Measurements from ENCODE around the gene MRGPRD.

MRGPRD gene

GRCh38 chr11:68935066-68935465 is 45.7 kb downstream of the MRGPRD start:
- Histone ChIP-seq H3K4me1 (ENCODE audit: control insufficient read depth in 5 of 5, insufficient read depth in 5 of 5, low read length in 5 of 5) (peaks cover 0 to 2% (median 0%) of the 10 kb centered on the region in 5 donors), H3K9ac (ENCODE audit: low read length in 5 of 5) (no peak overlapping the region), H3K27ac (ENCODE audit: low read depth, low read length) (no peak overlapping the region), H3K4me3 (ENCODE audit: low read depth in 1 of 5, low read length in 5 of 5) (no peak overlapping the region), H3K36me3 (ENCODE audit: control insufficient read depth in 5 of 5, insufficient read depth in 5 of 5, low read length in 5 of 5) (peaks cover 0 to 95% (median 85%) of the 10 kb centered on the region in 5 donors), H3K9me3 (ENCODE audit: control insufficient read depth in 5 of 5, low read length in 5 of 5) (no peaks in the 10 kb centered on the region), H3K27me3 (ENCODE audit: control insufficient read depth in 5 of 5, insufficient read depth in 4 of 5, low read length in 5 of 5) (no peaks in the 10 kb centered on the region)

- no peak overlapping the region for H3K4me3 ChIP-seq (ENCODE audit: low read depth in 1 of 5, low read length in 5 of 5)
- H3K27me3 ChIP-seq (ENCODE audit: control insufficient read depth in 5 of 5, insufficient read depth in 4 of 5, low read length in 5 of 5), result no peaks in the 10 kb centered on the region
- H3K9ac ChIP-seq (ENCODE audit: low read length in 5 of 5), result no peak overlapping the region
- H3K27ac ChIP-seq (ENCODE audit: low read depth, low read length), result no peak overlapping the region
- no peaks in the 10 kb centered on the region for H3K9me3 ChIP-seq (ENCODE audit: control insufficient read depth in 5 of 5, low read length in 5 of 5)
- H3K36me3 ChIP-seq (ENCODE audit: control insufficient read depth in 5 of 5, insufficient read depth in 5 of 5, low read length in 5 of 5), result peaks cover 0 to 95% (median 85%) of the 10 kb centered on the region in 5 donors
- peaks cover 0 to 2% (median 0%) of the 10 kb centered on the region in 5 donors for H3K4me1 ChIP-seq (ENCODE audit: control insufficient read depth in 5 of 5, insufficient read depth in 5 of 5, low read length in 5 of 5)
These were observed 46.1 kb downstream of the MRGPRD start for GRCh38 chr11:68934666-68935065.

- peaks cover 0 to 2% (median 0%) of the 10 kb centered on the region in 5 donors for H3K4me1 ChIP-seq (ENCODE audit: control insufficient read depth in 5 of 5, insufficient read depth in 5 of 5, low read length in 5 of 5)
- H3K36me3 ChIP-seq (ENCODE audit: control insufficient read depth in 5 of 5, insufficient read depth in 5 of 5, low read length in 5 of 5), result peaks cover 0 to 95% (median 86%) of the 10 kb centered on the region in 5 donors
These were observed 46.5 kb downstream of the MRGPRD start for GRCh38 chr11:68934321-68934645.

GRCh38 chr11:68933605-68934320 is 47.0 kb downstream of the MRGPRD start:
- Histone ChIP-seq H3K4me1 (ENCODE audit: control insufficient read depth in 5 of 5, insufficient read depth in 5 of 5, low read length in 5 of 5) (peaks cover 0 to 6% (median 0%) of the 10 kb centered on the region in 5 donors), H3K27me3 (ENCODE audit: control insufficient read depth in 5 of 5, insufficient read depth in 4 of 5, low read length in 5 of 5) (no peaks in the 10 kb centered on the region), H3K9me3 (ENCODE audit: control insufficient read depth in 5 of 5, low read length in 5 of 5) (no peaks in the 10 kb centered on the region), H3K27ac (ENCODE audit: low read depth, low read length) (no peak overlapping the region), H3K36me3 (ENCODE audit: control insufficient read depth in 5 of 5, insufficient read depth in 5 of 5, low read length in 5 of 5) (peaks cover 0 to 95% (median 86%) of the 10 kb centered on the region in 5 donors), H3K4me3 (ENCODE audit: low read depth in 1 of 5, low read length in 5 of 5) (no peak overlapping the region), H3K9ac (ENCODE audit: low read length in 5 of 5) (no peak overlapping the region)

More at GRCh38 chr11:68934321-68934645, 46.5 kb downstream of the MRGPRD start:
- H3K27me3 ChIP-seq (ENCODE audit: control insufficient read depth in 5 of 5, insufficient read depth in 4 of 5, low read length in 5 of 5), result no peaks in the 10 kb centered on the region
- no peak overlapping the region for H3K4me3 ChIP-seq (ENCODE audit: low read depth in 1 of 5, low read length in 5 of 5)
- H3K27ac ChIP-seq (ENCODE audit: low read depth, low read length), result no peak overlapping the region
- H3K9ac ChIP-seq (ENCODE audit: low read length in 5 of 5), result no peak overlapping the region
- H3K9me3 ChIP-seq (ENCODE audit: control insufficient read depth in 5 of 5, low read length in 5 of 5), result no peaks in the 10 kb centered on the region

GRCh38 chr11:68932933-68933577 is 47.7 kb downstream of the MRGPRD start:
- H3K4me3 ChIP-seq (ENCODE audit: low read depth in 1 of 5, low read length in 5 of 5), result no peak overlapping the region
- H3K27me3 ChIP-seq (ENCODE audit: control insufficient read depth in 5 of 5, insufficient read depth in 4 of 5, low read length in 5 of 5), result no peaks in the 10 kb centered on the region
- no peak overlapping the region for H3K9ac ChIP-seq (ENCODE audit: low read length in 5 of 5)
- H3K36me3 ChIP-seq (ENCODE audit: control insufficient read depth in 5 of 5, insufficient read depth in 5 of 5, low read length in 5 of 5), result peaks cover 0 to 91% (median 81%) of the 10 kb centered on the region in 5 donors
- no peak overlapping the region for H3K27ac ChIP-seq (ENCODE audit: low read depth, low read length)
- no peaks in the 10 kb centered on the region for H3K9me3 ChIP-seq (ENCODE audit: control insufficient read depth in 5 of 5, low read length in 5 of 5)
- H3K4me1 ChIP-seq (ENCODE audit: control insufficient read depth in 5 of 5, insufficient read depth in 5 of 5, low read length in 5 of 5), result peaks cover 0 to 13% (median 5%) of the 10 kb centered on the region in 5 donors

- no peak overlapping the region for H3K4me3 ChIP-seq (ENCODE audit: low read depth in 1 of 5, low read length in 5 of 5)
- no peaks in the 10 kb centered on the region for H3K9me3 ChIP-seq (ENCODE audit: control insufficient read depth in 5 of 5, low read length in 5 of 5)
- H3K27ac ChIP-seq (ENCODE audit: low read depth, low read length), result no peak overlapping the region
- no peaks in the 10 kb centered on the region for H3K27me3 ChIP-seq (ENCODE audit: control insufficient read depth in 5 of 5, insufficient read depth in 4 of 5, low read length in 5 of 5)
- H3K4me1 ChIP-seq (ENCODE audit: control insufficient read depth in 5 of 5, insufficient read depth in 5 of 5, low read length in 5 of 5), result peaks cover 0 to 19% (median 11%) of the 10 kb centered on the region in 5 donors
- H3K9ac ChIP-seq (ENCODE audit: low read length in 5 of 5), result no peak overlapping the region
- H3K36me3 ChIP-seq (ENCODE audit: control insufficient read depth in 5 of 5, insufficient read depth in 5 of 5, low read length in 5 of 5), result peaks cover 0 to 84% (median 75%) of the 10 kb centered on the region in 5 donors
These were observed 48.4 kb downstream of the MRGPRD start for GRCh38 chr11:68932358-68932757.

GRCh38 chr11:68931911-68932310 is 48.9 kb downstream of the MRGPRD start:
- no peak overlapping the region for H3K9ac ChIP-seq (ENCODE audit: low read length in 5 of 5)
- no peak overlapping the region for H3K27ac ChIP-seq (ENCODE audit: low read depth, low read length)
- H3K4me3 ChIP-seq (ENCODE audit: low read depth in 1 of 5, low read length in 5 of 5), result no peak overlapping the region
- H3K36me3 ChIP-seq (ENCODE audit: control insufficient read depth in 5 of 5, insufficient read depth in 5 of 5, low read length in 5 of 5), result peaks cover 0 to 80% (median 71%) of the 10 kb centered on the region in 5 donors
- H3K9me3 ChIP-seq (ENCODE audit: control insufficient read depth in 5 of 5, low read length in 5 of 5), result no peaks in the 10 kb centered on the region
- H3K27me3 ChIP-seq (ENCODE audit: control insufficient read depth in 5 of 5, insufficient read depth in 4 of 5, low read length in 5 of 5), result no peaks in the 10 kb centered on the region
- peaks cover 0 to 23% (median 11%) of the 10 kb centered on the region in 5 donors for H3K4me1 ChIP-seq (ENCODE audit: control insufficient read depth in 5 of 5, insufficient read depth in 5 of 5, low read length in 5 of 5)

GRCh38 chr11:68930991-68931855 is 49.6 kb downstream of the MRGPRD start:
- no peak overlapping the region for H3K9ac ChIP-seq (ENCODE audit: low read length in 5 of 5)
- H3K27me3 ChIP-seq (ENCODE audit: control insufficient read depth in 5 of 5, insufficient read depth in 4 of 5, low read length in 5 of 5), result no peaks in the 10 kb centered on the region
- no peak overlapping the region for H3K4me3 ChIP-seq (ENCODE audit: low read depth in 1 of 5, low read length in 5 of 5)
- H3K4me1 ChIP-seq (ENCODE audit: control insufficient read depth in 5 of 5, insufficient read depth in 5 of 5, low read length in 5 of 5), result peaks cover 0 to 23% (median 11%) of the 10 kb centered on the region in 5 donors
- H3K36me3 ChIP-seq (ENCODE audit: control insufficient read depth in 5 of 5, insufficient read depth in 5 of 5, low read length in 5 of 5), result peaks cover 0 to 73% (median 64%) of the 10 kb centered on the region in 5 donors
- H3K27ac ChIP-seq (ENCODE audit: low read depth, low read length), result no peak overlapping the region
- peaks cover 0 to 2% (median 0%) of the 10 kb centered on the region in 5 donors for H3K9me3 ChIP-seq (ENCODE audit: control insufficient read depth in 5 of 5, low read length in 5 of 5)

Data from subcutaneous abdominal adipose tissue (tissue), 5 donors.